Fibroblast of pulmonary artery (primary cell): ENCODE results near the gene SORBS1.

Experiments
- DNase-seq: peaks from one replicate; pipeline ENCODE4 v3.0.0-alpha.2; 2010; ENCODE audit warnings: low read depth
- H3K4me3 ChIP-seq: replicated peaks from 2 replicates; pipeline ENCODE4 v1.5.1; 2011; ENCODE audit warnings: low read depth, mild to moderate bottlenecking, control low read depth, low read length, moderate library complexity
- CTCF ChIP-seq: IDR thresholded peaks from 2 replicates; pipeline ENCODE4 v1.5.1; 2011; ENCODE audit warnings: mild to moderate bottlenecking, control low read depth, low read length, inconsistent platforms; ENCODE audit errors: missing control alignments

The SORBS1 gene

GRCh38 chr10:95550073-95550672, 11.0 kb downstream of the SORBS1 start:
- no peak for TF ChIP-seq CTCF
- DNase-seq = no peak
- H3K4me3 ChIP-seq = no peak overlapping the region

GRCh38 chr10:95547791-95548435, 13.3 kb downstream of the SORBS1 start:
- no peak for TF ChIP-seq CTCF
- DNase-seq = no peak
- H3K4me3 ChIP-seq = no peak overlapping the region

GRCh38 chr10:95547197-95547596, 14.0 kb downstream of the SORBS1 start:
- no peak for TF ChIP-seq CTCF

GRCh38 chr10:95545981-95546380, 15.2 kb downstream of the SORBS1 start:
- no peak for TF ChIP-seq CTCF
- DNase-seq = no peak
- H3K4me3 ChIP-seq = no peak overlapping the region

More at GRCh38 chr10:95547197-95547596, 14.0 kb downstream of the SORBS1 start:
- no peak for DNase-seq
- no peak overlapping the region for H3K4me3 ChIP-seq

- TF ChIP-seq CTCF = no peak
- DNase-seq = no peak
Observed at GRCh38 chr10:95544783-95545500, 16.2 kb downstream of the SORBS1 start.

GRCh38 chr10:95543459-95543858, 17.7 kb downstream of the SORBS1 start:
- no peak for DNase-seq
- H3K4me3 ChIP-seq = no peak overlapping the region
- TF ChIP-seq CTCF = no peak

More at GRCh38 chr10:95544783-95545500, 16.2 kb downstream of the SORBS1 start:
- no peak overlapping the region for H3K4me3 ChIP-seq
